Adrenal gland (tissue), 5 donors: ENCODE measurements around the gene FMO4.

Experiments
- CTCF ChIP-seq, 6 experiments: fragments of 450-650 bp in 4 of 6; fragments of 200-600 bp in 2 of 6; sonication (generic) in 1 of 6; IDR thresholded peaks; 1 replicate in 5 of 6; 2 replicates in 1 of 6; pipeline versions ENCODE4 v1.5.1 to v1.8.0; 2016 to 2021; ENCODE audit warnings: antibody characterized with exemption in 6 of 6, mild to moderate bottlenecking in 2 of 6, moderate library complexity in 1 of 6
- POLR2A ChIP-seq, 2 donors: fragments of 450-650 bp; IDR thresholded peaks; one replicate each; pipeline ENCODE4 v1.6.1; 2017; ENCODE audit warnings: antibody characterized with exemption in 2 of 2, mild to moderate bottlenecking in 2 of 2, moderate library complexity in 1 of 2
- donor health status: DM: no; HTN: no; CAD: no.

GRCh38 chr1:171295821-171296220, 18.2 kb upstream of the FMO4 start:
- TF ChIP-seq POLR2A (IDR thresholded peaks at IDR 0.05) (no peak), CTCF (IDR thresholded peaks at IDR 0.05) (no peak)
